ENCODE data around the gene MRPL28. TPM values are rescaled to one million over a fixed set of nuclear protein-coding genes. Genes with fewer than 3 reads are reported as not detected.
"Not testable (repeated sequence)": the region's sequence is repeated elsewhere in the genome, so short reads cannot be mapped to it uniquely, and the experiment has no call there.

The MRPL28 gene
- total RNA-seq, 6 experiments from 2014 or later, result 105 to 131 (median 129) TPM

DNA sequence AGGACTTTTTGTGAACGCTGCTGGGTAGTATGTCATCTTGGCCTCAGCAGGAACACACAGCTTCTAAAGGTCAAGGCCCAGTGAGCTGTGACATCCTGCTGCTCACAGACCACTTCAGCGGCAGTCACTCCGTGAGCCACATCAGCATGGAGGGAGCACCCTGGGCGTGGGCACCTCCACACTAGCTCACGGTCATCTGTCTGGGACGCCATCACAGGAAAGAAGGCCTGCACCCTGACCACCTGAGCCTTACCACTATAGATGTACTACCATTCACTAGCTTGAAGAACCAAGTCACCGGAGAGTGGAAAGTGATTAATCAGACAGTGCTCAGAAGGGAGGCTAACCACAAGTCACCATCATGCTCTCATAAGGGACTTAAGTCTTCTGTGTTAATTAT, 21.1 kb downstream of the MRPL28 start:
- no peak for DNase-seq
- Mint-ChIP-seq H3K4me3 (no peak overlapping the region), H3K27ac (no peak overlapping the region), H3K27me3 (ENCODE audit: insufficient read depth) (no peaks in the 10 kb centered on the region), H3K9me3 (no peaks in the 10 kb centered on the region), H3K4me1 (ENCODE audit: low read depth) (peaks cover 44% of the 10 kb centered on the region), H3K36me3 (ENCODE audit: low read depth) (peaks cover 30% of the 10 kb centered on the region)
- TF ChIP-seq, protein P1, sequence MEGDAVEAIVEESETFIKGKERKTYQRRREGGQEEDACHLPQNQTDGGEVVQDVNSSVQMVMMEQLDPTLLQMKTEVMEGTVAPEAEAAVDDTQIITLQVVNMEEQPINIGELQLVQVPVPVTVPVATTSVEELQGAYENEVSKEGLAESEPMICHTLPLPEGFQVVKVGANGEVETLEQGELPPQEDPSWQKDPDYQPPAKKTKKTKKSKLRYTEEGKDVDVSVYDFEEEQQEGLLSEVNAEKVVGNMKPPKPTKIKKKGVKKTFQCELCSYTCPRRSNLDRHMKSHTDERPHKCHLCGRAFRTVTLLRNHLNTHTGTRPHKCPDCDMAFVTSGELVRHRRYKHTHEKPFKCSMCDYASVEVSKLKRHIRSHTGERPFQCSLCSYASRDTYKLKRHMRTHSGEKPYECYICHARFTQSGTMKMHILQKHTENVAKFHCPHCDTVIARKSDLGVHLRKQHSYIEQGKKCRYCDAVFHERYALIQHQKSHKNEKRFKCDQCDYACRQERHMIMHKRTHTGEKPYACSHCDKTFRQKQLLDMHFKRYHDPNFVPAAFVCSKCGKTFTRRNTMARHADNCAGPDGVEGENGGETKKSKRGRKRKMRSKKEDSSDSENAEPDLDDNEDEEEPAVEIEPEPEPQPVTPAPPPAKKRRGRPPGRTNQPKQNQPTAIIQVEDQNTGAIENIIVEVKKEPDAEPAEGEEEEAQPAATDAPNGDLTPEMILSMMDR (IDR thresholded peaks at IDR 0.05), result no peak

DNA sequence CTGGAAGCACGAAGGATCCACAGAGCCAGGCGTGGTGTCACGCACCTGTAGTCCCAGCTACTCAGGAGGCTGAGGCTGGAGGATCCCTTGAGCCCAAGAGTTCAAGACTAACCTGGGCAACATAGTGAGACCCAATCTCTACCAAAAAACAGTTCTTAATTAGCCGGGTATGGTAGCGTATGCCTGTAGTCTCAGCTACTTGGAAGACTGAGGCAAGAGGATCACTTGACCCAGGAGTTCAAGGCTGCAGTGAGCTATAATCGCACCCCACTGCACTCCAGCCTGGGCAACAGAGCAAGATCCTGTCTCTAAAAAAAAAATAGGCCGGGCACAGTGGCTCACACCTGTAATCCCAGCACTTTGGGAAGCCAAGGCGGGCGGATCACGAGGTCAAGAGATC, 21.8 kb downstream of the MRPL28 start:
- DNase-seq; H3K9me3 Mint-ChIP-seq; H3K27me3 Mint-ChIP-seq (ENCODE audit: insufficient read depth); H3K27ac Mint-ChIP-seq; H3K4me3 Mint-ChIP-seq: not testable (repeated sequence)
- H3K36me3 Mint-ChIP-seq (ENCODE audit: low read depth), result peaks cover 30% of the 10 kb centered on the region
- peaks cover 44% of the 10 kb centered on the region for H3K4me1 Mint-ChIP-seq (ENCODE audit: low read depth)

DNA sequence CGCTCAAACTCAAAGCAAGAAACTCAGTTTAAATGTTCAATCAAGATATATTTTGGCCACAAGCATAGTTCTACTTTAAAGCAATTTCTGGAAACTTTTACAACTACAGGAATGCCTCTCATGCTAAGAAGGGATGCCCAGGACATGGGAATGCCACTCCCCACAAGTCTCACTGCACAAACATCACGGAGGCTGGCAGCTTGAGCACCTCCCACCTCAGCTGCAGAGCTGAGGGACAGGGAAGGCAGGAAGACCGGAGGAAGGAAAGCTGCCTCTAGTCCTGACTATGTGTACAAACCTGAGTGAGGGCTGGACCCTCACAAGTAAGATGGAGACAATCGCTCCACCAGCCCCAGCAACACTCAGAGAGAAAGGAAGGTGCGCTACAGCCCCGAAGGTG, 23.1 kb downstream of the MRPL28 start:
- Mint-ChIP-seq H3K9me3 (no peaks in the 10 kb centered on the region), H3K27me3 (ENCODE audit: insufficient read depth) (no peaks in the 10 kb centered on the region), H3K36me3 (ENCODE audit: low read depth) (peaks cover 34% of the 10 kb centered on the region), H3K4me3 (no peak overlapping the region), H3K4me1 (ENCODE audit: low read depth) (peaks cover 44% of the 10 kb centered on the region), H3K27ac (peak overlapping the region; percentile 5; the same call in 1 of the 2 replicates)
- no peak for DNase-seq
- TF ChIP-seq, protein P1 (IDR thresholded peaks at IDR 0.05), result no peak

DNA sequence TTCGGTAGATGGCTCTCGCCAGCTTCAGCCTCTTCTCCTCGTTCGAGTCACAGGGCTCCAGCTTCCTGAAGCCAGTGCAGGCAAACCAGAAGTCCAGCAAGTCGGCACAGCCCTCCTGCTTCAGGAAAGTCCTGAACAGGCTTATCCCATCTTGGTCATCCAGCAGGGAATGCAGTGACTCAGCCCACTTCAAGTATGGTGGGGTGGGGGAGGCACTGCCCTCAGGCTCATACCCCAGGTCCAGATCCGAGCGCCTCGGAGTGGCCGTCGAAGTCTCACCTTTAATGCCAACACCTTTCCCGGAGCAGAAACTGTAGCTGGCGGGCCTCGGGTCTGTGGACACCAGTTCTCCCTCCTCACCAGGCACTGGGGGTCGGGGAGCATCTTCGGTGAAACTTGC, 23.8 kb downstream of the MRPL28 start:
- TF ChIP-seq, protein P1 (IDR thresholded peaks at IDR 0.05), result no peak
- no peaks in the 10 kb centered on the region for H3K27me3 Mint-ChIP-seq (ENCODE audit: insufficient read depth)
- H3K4me1 Mint-ChIP-seq (ENCODE audit: low read depth), result peaks cover 44% of the 10 kb centered on the region
- DNase-seq, result peak; percentile 26
- H3K4me3 Mint-ChIP-seq, result no peak overlapping the region
- H3K27ac Mint-ChIP-seq, result peak overlapping the region; percentile 62; the same call in 1 of the 2 replicates
- H3K36me3 Mint-ChIP-seq (ENCODE audit: low read depth), result peaks cover 39% of the 10 kb centered on the region
- H3K9me3 Mint-ChIP-seq, result no peaks in the 10 kb centered on the region

DNA sequence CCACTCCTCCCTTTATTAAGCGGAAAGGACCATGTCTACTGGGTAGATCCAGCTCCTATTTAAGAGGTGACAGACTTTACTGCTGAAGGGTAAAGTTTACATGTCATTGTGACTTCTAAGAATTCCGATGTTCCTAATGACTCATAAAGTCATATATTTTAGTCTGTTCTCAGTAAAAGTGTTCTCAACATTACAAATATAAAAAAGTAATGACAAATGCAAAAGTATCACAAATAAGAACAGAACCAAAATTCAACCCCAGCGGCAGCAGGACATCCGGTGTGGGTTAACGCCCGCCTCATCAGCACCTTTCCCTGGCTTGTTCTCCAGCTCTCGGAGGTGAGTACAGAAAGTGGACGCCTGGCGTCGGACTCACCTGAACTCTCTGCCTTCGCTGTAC, 24.6 kb downstream of the MRPL28 start:
- TF ChIP-seq, protein P1 (IDR thresholded peaks at IDR 0.05), result no peak
- Mint-ChIP-seq H3K36me3 (ENCODE audit: low read depth) (peaks cover 39% of the 10 kb centered on the region), H3K27ac (0 out of 2 replicates have a peak overlapping the region, but pooled peaks have one; percentile 62), H3K27me3 (ENCODE audit: insufficient read depth) (no peaks in the 10 kb centered on the region), H3K9me3 (no peaks in the 10 kb centered on the region), H3K4me1 (ENCODE audit: low read depth) (peaks cover 40% of the 10 kb centered on the region), H3K4me3 (no peak overlapping the region)
- no peak for DNase-seq

DNA sequence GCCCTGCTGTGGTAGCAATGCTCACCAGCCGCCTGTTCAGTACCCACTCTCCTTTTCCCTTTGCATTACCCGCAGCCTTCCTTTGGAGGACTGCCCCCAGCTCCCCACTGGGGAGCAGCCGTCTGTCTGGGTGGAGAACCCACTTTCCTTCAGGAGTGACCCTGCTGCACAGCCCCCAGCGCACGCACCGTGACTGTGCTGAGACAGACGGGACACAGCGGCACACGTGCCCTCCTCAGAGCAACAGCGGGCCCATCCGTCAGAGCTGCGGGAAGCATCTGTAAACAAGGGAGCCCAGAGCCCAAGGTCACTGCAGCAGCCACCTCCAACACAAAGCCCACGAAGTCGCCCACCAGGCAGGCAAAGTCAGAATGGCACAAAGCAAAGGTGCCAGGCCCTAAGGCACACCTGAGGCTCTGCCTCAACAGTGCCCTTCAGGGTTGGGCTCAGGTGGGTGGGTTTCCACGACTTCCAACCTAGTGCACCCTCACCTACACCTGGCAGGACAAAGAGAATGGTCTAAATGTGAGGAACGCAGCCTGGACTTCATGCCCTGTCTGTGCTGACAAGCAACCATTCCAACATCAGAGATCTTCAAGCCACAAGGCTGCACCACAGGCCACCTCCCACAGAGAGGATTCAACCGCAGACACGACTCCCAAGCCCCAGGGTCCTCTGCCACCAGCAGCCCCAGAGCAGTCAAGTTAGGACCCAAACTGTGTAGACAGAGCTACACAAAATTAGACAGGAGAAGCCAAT, 27.7 kb downstream of the MRPL28 start:
- Mint-ChIP-seq H3K4me1 (ENCODE audit: low read depth) (peaks cover 29% of the 10 kb centered on the region), H3K36me3 (ENCODE audit: low read depth) (peaks cover 30% of the 10 kb centered on the region), H3K4me3 (no peak overlapping the region), H3K27ac (no peak overlapping the region), H3K9me3 (no peaks in the 10 kb centered on the region), H3K27me3 (ENCODE audit: insufficient read depth) (peaks cover 1% of the 10 kb centered on the region)
- TF ChIP-seq, protein P1 (IDR thresholded peaks at IDR 0.05), result no peak
- DNase-seq, result no peak

DNA sequence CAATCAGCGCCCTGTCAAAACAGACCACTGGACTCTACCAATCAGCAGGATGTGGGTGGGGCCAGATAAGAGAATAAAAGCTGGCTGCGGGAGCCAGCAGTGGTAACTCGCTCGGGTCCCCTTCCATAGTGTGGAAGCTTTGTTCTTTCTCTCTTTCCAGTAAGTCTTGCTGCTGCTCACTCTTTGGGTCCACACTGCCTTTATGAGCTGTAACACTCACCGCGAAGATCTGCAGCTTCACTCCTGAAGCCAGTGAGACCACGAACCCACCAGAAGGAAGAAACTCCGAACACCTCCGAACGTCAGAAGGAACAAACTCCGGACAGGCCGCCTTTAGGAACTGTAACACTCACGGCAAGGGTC, 28.4 kb downstream of the MRPL28 start:
- not testable (repeated sequence) for H3K9me3 Mint-ChIP-seq; DNase-seq; H3K27me3 Mint-ChIP-seq (ENCODE audit: insufficient read depth); H3K4me3 Mint-ChIP-seq; H3K27ac Mint-ChIP-seq
- Mint-ChIP-seq H3K4me1 (ENCODE audit: low read depth) (peaks cover 22% of the 10 kb centered on the region), H3K36me3 (ENCODE audit: low read depth) (peaks cover 30% of the 10 kb centered on the region)

DNA sequence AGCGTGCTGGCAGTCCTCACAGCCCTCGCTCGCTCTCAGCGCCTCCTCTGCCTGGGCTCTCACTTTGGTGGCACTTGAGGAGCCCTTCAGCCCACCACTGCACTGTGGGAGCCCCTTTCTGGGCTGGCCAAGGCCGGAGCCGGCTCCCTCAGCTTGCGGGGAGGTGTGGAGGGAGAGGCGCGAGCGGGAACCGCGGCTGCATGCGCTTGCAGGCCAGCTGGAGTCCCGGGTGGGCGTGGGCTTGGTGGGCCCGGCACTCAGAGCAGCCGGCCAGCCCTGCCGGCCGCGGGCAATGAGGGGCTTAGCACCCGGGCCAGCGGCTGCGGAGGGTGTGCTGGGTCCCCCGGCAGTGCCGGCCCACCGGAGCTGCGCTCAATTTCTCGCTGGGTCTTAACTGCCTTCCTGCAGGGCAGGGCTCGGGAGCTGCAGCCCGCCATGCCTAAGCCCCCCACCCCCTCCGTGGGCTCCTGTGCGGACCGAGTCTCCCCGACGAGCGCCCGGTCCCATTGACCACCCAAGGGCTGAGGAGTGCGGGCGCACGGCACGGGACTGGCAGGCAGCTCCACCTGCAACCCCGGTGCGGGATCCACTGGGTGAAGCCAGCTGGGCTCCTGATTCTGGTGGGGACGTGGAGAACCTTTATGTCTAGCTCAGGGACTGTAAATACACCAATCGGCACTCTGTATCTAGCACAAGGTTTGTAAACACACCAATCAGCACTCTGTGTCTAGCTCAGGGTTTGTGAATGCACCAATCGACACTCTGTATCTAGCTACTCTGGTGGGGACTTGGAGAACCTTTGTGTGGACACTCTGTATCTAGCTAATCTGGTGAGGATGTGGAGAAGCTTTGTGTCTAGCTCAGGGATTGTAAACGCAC, 29.0 kb downstream of the MRPL28 start:
- H3K27ac Mint-ChIP-seq; H3K9me3 Mint-ChIP-seq; DNase-seq; H3K27me3 Mint-ChIP-seq (ENCODE audit: insufficient read depth); H3K4me3 Mint-ChIP-seq: not testable (repeated sequence)
- H3K36me3 Mint-ChIP-seq (ENCODE audit: low read depth), result peaks cover 27% of the 10 kb centered on the region
- peaks cover 16% of the 10 kb centered on the region for H3K4me1 Mint-ChIP-seq (ENCODE audit: low read depth)
